ENCODE results near the gene TGOLN2. TPM values are rescaled to one million over a fixed set of nuclear protein-coding genes. Genes with fewer than 3 reads are reported as not detected.

TGOLN2 gene
- total RNA-seq, 1 donor from 2014 or later, result 96.5 TPM

GRCh38 chr2:85286918-85287317 lies 40.9 kb downstream of the TGOLN2 start:
- Mint-ChIP-seq H3K9me3 (no peaks in the 10 kb centered on the region), H3K27me3 (ENCODE audit: low read depth) (no peaks in the 10 kb centered on the region), H3K36me3 (ENCODE audit: low read depth) (no peaks in the 10 kb centered on the region), H3K4me3 (ENCODE audit: low read depth) (no peak overlapping the region), H3K4me1 (ENCODE audit: low read depth) (peaks cover 22% of the 10 kb centered on the region), H3K27ac (peak overlapping the region; percentile 10)
- intact Hi-C loops (cut with micrococcal nuclease), result loop anchor here (5.0 kb wide), 2 partner anchors 155 to 220 kb away; partner anchors contain the start of gene TCF7L1
- no peak for DNase-seq (ENCODE audit: low spot score)

DNA sequence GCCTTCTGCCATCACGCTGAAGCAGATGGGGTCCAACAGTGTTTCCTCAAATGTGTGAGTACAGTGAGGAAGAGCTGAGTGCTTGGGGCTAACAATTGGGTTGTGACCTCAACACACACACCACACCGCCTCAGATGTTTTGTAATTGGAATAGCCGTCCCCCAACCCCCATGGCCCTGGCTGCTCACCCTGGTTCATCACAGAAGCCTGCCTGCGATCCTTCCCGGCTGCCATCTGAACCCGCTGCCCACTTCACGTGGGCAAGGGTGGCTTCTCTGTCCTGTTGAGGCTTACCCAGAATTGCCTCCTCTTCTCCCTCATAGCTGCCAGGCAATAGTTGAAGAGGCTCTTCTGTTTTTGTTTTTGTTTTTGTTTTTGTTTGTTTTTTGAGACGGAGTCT lies 44.1 kb downstream of the TGOLN2 start:
- no peaks in the 10 kb centered on the region for H3K36me3 Mint-ChIP-seq (ENCODE audit: low read depth)

GRCh38 chr2:85282914-85283313 lies 44.9 kb downstream of the TGOLN2 start:
- no peaks in the 10 kb centered on the region for H3K36me3 Mint-ChIP-seq (ENCODE audit: low read depth)
- peaks cover 10% of the 10 kb centered on the region for H3K4me1 Mint-ChIP-seq (ENCODE audit: low read depth)
- no peak overlapping the region for H3K27ac Mint-ChIP-seq
- intact Hi-C loops (cut with micrococcal nuclease), result no loop called here
- peaks cover 8% of the 10 kb centered on the region for H3K27me3 Mint-ChIP-seq (ENCODE audit: low read depth)
- no peak overlapping the region for H3K4me3 Mint-ChIP-seq (ENCODE audit: low read depth)
- no peak for DNase-seq (ENCODE audit: low spot score)
- H3K9me3 Mint-ChIP-seq, result no peaks in the 10 kb centered on the region

More for the DNA sequence above, 44.1 kb downstream of the TGOLN2 start:
- H3K27me3 Mint-ChIP-seq (ENCODE audit: low read depth), result peaks cover 6% of the 10 kb centered on the region
- peaks cover 10% of the 10 kb centered on the region for H3K4me1 Mint-ChIP-seq (ENCODE audit: low read depth)
- H3K4me3 Mint-ChIP-seq (ENCODE audit: low read depth), result no peak overlapping the region
- H3K27ac Mint-ChIP-seq, result no peak overlapping the region
- no peak for DNase-seq (ENCODE audit: low spot score)
- intact Hi-C loops (cut with micrococcal nuclease), result loop anchor here (2.0 kb wide), 1 partner anchor 357 kb away; no protein-coding TSS in a partner anchor
- no peaks in the 10 kb centered on the region for H3K9me3 Mint-ChIP-seq

- no peaks in the 10 kb centered on the region for H3K9me3 Mint-ChIP-seq
- intact Hi-C loops (cut with micrococcal nuclease), result no loop called here
- no peak overlapping the region for H3K27ac Mint-ChIP-seq
- H3K4me1 Mint-ChIP-seq (ENCODE audit: low read depth), result peaks cover 4% of the 10 kb centered on the region
- no peak for DNase-seq (ENCODE audit: low spot score)
- H3K4me3 Mint-ChIP-seq (ENCODE audit: low read depth), result no peak overlapping the region
- no peaks in the 10 kb centered on the region for H3K36me3 Mint-ChIP-seq (ENCODE audit: low read depth)
- H3K27me3 Mint-ChIP-seq (ENCODE audit: low read depth), result peaks cover 10% of the 10 kb centered on the region
Observed at GRCh38 chr2:85281553-85281952, 46.2 kb downstream of the TGOLN2 start.

DNA sequence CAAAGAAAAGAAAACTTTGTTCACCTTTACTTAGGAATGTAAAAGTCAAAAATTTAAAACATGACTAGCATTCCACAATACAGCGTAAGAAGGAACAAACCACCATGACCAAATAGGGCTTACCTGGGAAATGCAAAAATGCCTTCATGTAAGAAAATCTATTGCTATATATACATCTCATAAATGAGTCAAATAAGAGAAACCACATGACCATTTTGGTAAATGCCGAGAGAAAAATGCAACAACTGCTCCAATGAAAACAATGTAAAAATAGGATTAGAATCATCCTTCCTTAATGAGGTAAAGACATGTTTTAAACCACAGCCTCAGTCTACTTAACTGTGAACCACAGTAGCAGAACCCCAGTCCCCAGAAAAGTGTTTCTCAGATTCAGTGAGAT lies 49.4 kb downstream of the TGOLN2 start:
- peaks cover 15% of the 10 kb centered on the region for H3K27me3 Mint-ChIP-seq (ENCODE audit: low read depth)
- DNase-seq (ENCODE audit: low spot score), result no peak
- H3K27ac Mint-ChIP-seq, result no peak overlapping the region
- intact Hi-C loops (cut with micrococcal nuclease), result no loop called here
- no peaks in the 10 kb centered on the region for H3K4me1 Mint-ChIP-seq (ENCODE audit: low read depth)
- no peak overlapping the region for H3K4me3 Mint-ChIP-seq (ENCODE audit: low read depth)
- H3K9me3 Mint-ChIP-seq, result no peaks in the 10 kb centered on the region
- H3K36me3 Mint-ChIP-seq (ENCODE audit: low read depth), result no peaks in the 10 kb centered on the region

DNA sequence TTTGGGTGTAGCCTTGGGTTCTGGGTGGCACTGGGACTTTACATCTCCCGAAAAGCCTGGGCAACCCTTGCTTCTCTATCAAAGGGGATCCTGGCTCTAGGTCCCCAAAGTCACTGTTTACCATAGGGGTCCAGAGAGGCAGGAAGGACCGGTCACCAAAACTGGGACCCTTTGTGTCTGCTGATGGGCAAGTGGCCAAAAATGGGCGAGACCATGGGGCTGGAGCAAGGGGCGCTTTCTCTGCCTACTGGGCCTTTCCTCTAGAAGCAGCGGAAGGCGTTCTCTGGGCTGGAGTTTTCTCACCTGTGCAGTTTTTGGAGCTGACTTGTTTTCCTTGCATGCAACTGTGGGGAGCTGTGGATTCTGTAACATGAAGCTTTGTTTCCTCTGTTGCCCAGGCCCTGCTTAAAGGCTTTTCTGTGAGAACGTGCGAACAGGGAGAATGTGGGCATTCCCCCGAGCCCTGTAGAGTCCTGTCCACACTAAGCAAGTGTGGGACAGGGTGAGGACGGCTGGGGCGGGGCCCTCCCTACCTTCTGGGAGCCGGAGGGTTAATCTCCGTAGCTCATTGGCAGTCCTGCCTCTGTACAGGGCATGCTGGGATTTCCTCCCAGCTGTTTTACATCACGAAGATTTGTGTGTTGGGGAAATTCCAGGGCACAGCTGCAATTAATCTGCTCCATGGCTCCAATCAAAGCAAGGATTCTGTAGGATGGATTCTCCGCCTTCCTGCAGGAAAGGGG lies 50.2 kb downstream of the TGOLN2 start:
- Mint-ChIP-seq H3K9me3 (no peaks in the 10 kb centered on the region), H3K36me3 (ENCODE audit: low read depth) (no peaks in the 10 kb centered on the region), H3K4me3 (ENCODE audit: low read depth) (no peak overlapping the region), H3K27me3 (ENCODE audit: low read depth) (peaks cover 19% of the 10 kb centered on the region), H3K27ac (no peak overlapping the region), H3K4me1 (ENCODE audit: low read depth) (no peaks in the 10 kb centered on the region)
- no peak for DNase-seq (ENCODE audit: low spot score)
- intact Hi-C loops (cut with micrococcal nuclease), result no loop called here

GRCh38 chr2:85276571-85277118 lies 51.1 kb downstream of the TGOLN2 start:
- Mint-ChIP-seq H3K36me3 (ENCODE audit: low read depth) (no peaks in the 10 kb centered on the region), H3K9me3 (no peaks in the 10 kb centered on the region), H3K27me3 (ENCODE audit: low read depth) (peaks cover 20% of the 10 kb centered on the region), H3K27ac (no peak overlapping the region), H3K4me1 (ENCODE audit: low read depth) (no peaks in the 10 kb centered on the region), H3K4me3 (ENCODE audit: low read depth) (no peak overlapping the region)
- intact Hi-C loops (cut with micrococcal nuclease), result no loop called here
- DNase-seq (ENCODE audit: low spot score), result no peak

DNA sequence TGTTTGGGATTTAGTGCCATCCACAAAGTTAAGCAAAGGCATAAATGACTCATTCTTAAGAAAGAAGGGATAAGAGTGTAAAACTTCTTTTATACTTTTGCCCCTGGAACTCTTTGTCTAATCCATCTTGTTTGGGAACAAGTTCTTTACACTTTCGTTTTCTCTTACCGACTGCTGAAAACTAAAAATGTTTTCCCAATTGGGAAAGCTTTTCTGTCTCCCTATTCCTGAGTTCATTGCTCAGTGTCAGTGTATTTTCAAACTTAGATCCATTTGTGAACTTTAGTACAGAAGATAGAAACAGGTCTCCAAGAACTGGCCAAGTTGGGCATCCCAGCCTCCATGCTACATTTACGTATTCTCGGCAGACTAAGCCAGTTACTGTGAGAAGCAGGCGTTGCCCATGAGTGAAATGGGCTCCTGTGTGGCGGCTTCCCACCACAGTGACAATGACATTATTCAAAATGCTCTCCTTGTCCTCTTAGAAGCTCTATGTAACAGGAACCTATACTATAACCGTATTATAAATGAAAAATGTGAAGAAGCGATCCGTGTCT lies 51.7 kb downstream of the TGOLN2 start:
- Mint-ChIP-seq H3K36me3 (ENCODE audit: low read depth) (no peaks in the 10 kb centered on the region), H3K27me3 (ENCODE audit: low read depth) (peaks cover 23% of the 10 kb centered on the region), H3K27ac (no peak overlapping the region), H3K4me3 (ENCODE audit: low read depth) (no peak overlapping the region), H3K9me3 (no peaks in the 10 kb centered on the region), H3K4me1 (ENCODE audit: low read depth) (no peaks in the 10 kb centered on the region)
- intact Hi-C loops (cut with micrococcal nuclease), result no loop called here
- no peak for DNase-seq (ENCODE audit: low spot score)

GRCh38 chr2:85273738-85274731 lies 53.8 kb downstream of the TGOLN2 start:
- intact Hi-C loops (cut with micrococcal nuclease), result no loop called here
- peaks cover 25% of the 10 kb centered on the region for H3K27me3 Mint-ChIP-seq (ENCODE audit: low read depth)
- no peaks in the 10 kb centered on the region for H3K36me3 Mint-ChIP-seq (ENCODE audit: low read depth)
- H3K4me3 Mint-ChIP-seq (ENCODE audit: low read depth), result no peak overlapping the region
- no peak for DNase-seq (ENCODE audit: low spot score)
- no peaks in the 10 kb centered on the region for H3K4me1 Mint-ChIP-seq (ENCODE audit: low read depth)
- H3K9me3 Mint-ChIP-seq, result no peaks in the 10 kb centered on the region
- H3K27ac Mint-ChIP-seq, result no peak overlapping the region

DNA sequence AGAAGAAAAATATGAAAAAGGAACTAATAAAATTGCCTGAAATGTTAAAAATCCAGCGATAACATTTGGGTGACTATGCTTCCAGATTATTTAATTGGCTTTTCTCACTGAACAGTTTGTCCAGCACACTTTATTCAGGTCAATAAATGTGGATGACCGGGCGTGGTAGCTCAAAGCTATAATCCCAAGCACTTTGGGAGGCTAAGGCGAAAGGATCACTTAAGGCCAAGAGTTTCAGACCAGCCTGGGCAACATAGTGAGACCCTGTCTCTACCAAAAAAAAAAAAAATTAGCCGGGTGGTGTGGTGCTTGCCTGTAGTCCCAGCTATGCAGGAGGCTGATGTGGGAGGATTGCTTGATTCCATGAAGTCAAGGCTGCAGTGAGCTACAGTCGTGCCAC lies 55.4 kb downstream of the TGOLN2 start:
- H3K36me3 Mint-ChIP-seq (ENCODE audit: low read depth), result no peaks in the 10 kb centered on the region
- H3K4me3 Mint-ChIP-seq (ENCODE audit: low read depth), result no peak overlapping the region
- H3K4me1 Mint-ChIP-seq (ENCODE audit: low read depth), result no peaks in the 10 kb centered on the region
- intact Hi-C loops (cut with micrococcal nuclease), result no loop called here
- H3K9me3 Mint-ChIP-seq, result no peaks in the 10 kb centered on the region
- no peak for DNase-seq (ENCODE audit: low spot score)
- peaks cover 28% of the 10 kb centered on the region for H3K27me3 Mint-ChIP-seq (ENCODE audit: low read depth)
- no peak overlapping the region for H3K27ac Mint-ChIP-seq

GRCh38 chr2:85269959-85270358 lies 57.8 kb downstream of the TGOLN2 start:
- Mint-ChIP-seq H3K4me3 (ENCODE audit: low read depth) (no peak overlapping the region), H3K9me3 (no peaks in the 10 kb centered on the region), H3K27ac (no peak overlapping the region), H3K36me3 (ENCODE audit: low read depth) (no peaks in the 10 kb centered on the region), H3K4me1 (ENCODE audit: low read depth) (no peaks in the 10 kb centered on the region), H3K27me3 (ENCODE audit: low read depth) (peaks cover 27% of the 10 kb centered on the region)
- no peak for DNase-seq (ENCODE audit: low spot score)
- intact Hi-C loops (cut with micrococcal nuclease), result no loop called here
